Measurements from ENCODE around the gene TAF9B. TPM values are rescaled to one million over a fixed set of nuclear protein-coding genes. Genes with fewer than 3 reads are reported as not detected.

TAF9B gene
- total RNA-seq, 6 experiments from 2014 or later, result 17.2 to 30.9 (median 28.5) TPM

- Mint-ChIP-seq H3K4me1 (ENCODE audit: low read depth) (peaks cover 59% of the 10 kb centered on the region), H3K36me3 (ENCODE audit: low read depth) (peaks cover 21% of the 10 kb centered on the region), H3K27me3 (ENCODE audit: insufficient read depth) (peaks cover 4% of the 10 kb centered on the region; the same call in 1 of the 2 replicates), H3K27ac (no peak overlapping the region), H3K9me3 (no peaks in the 10 kb centered on the region), H3K4me3 (peak overlapping the region; percentile 95)
- DNase-seq, result no peak
- TF ChIP-seq CTCF (IDR thresholded peaks at IDR 0.05), result no peak
These were observed 32.8 kb downstream of the TAF9B start for GRCh38 chrX:78106651-78106986.

GRCh38 chrX:78105944-78106650, 33.4 kb downstream of the TAF9B start:
- no peak for DNase-seq
- Mint-ChIP-seq H3K4me1 (ENCODE audit: low read depth) (peaks cover 59% of the 10 kb centered on the region), H3K4me3 (peak overlapping the region; percentile 95), H3K36me3 (ENCODE audit: low read depth) (peaks cover 18% of the 10 kb centered on the region), H3K27ac (peak overlapping the region; percentile 58), H3K27me3 (ENCODE audit: insufficient read depth) (peaks cover 4% of the 10 kb centered on the region; the same call in 1 of the 2 replicates), H3K9me3 (no peaks in the 10 kb centered on the region)
- no peak for TF ChIP-seq CTCF (IDR thresholded peaks at IDR 0.05)

GRCh38 chrX:78104447-78105176, 34.8 kb downstream of the TAF9B start:
- peaks cover 57% of the 10 kb centered on the region for H3K4me1 Mint-ChIP-seq (ENCODE audit: low read depth)
- peak overlapping the region; percentile 95 for H3K4me3 Mint-ChIP-seq
- H3K27ac Mint-ChIP-seq, result peak overlapping the region; percentile 83
- peaks cover 4% of the 10 kb centered on the region; the same call in 1 of the 2 replicates for H3K27me3 Mint-ChIP-seq (ENCODE audit: insufficient read depth)
- no peak for TF ChIP-seq CTCF (IDR thresholded peaks at IDR 0.05)
- peaks cover 15% of the 10 kb centered on the region for H3K36me3 Mint-ChIP-seq (ENCODE audit: low read depth)
- DNase-seq, result peak; percentile 13
- no peaks in the 10 kb centered on the region for H3K9me3 Mint-ChIP-seq

DNA sequence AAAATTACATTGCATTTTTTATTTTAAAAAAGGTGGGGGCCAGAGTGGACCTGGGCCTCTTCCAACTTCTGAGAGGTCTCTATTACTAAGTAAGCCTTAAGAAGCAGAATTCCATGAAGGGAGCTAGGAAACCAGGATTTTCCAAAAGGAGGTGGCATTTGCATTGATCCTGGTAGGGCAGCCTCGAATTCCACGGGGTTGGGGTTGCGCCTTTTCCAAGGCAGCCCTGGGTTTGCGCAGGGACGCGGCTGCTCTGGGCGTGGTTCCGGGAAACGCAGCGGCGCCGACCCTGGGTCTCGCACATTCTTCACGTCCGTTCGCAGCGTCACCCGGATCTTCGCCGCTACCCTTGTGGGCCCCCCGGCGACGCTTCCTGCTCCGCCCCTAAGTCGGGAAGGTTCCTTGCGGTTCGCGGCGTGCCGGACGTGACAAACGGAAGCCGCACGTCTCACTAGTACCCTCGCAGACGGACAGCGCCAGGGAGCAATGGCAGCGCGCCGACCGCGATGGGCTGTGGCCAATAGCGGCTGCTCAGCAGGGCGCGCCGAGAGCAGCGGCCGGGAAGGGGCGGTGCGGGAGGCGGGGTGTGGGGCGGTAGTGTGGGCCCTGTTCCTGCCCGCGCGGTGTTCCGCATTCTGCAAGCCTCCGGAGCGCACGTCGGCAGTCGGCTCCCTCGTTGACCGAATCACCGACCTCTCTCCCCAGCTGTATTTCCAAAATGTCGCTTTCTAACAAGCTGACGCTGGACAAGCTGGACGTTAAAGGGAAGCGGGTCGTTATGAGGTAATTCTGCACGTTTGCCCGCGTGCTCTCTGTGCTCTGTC, 35.6 kb downstream of the TAF9B start, which contains the start of gene PGK1:
TSS of gene PGK1 (plus strand) at position 626 of the 824 bp plus-strand sequence. CDS start at position 719, 93 bp downstream.
- H3K36me3 Mint-ChIP-seq (ENCODE audit: low read depth), result peaks cover 14% of the 10 kb centered on the region
- H3K4me3 Mint-ChIP-seq, result peak within 1 kb of the TSS; percentile 95
- peaks cover 4% of the 10 kb centered on the region; the same call in 1 of the 2 replicates for H3K27me3 Mint-ChIP-seq (ENCODE audit: insufficient read depth)
- peaks cover 49% of the 10 kb centered on the region for H3K4me1 Mint-ChIP-seq (ENCODE audit: low read depth)
- no peaks in the 10 kb centered on the region for H3K9me3 Mint-ChIP-seq
- H3K27ac Mint-ChIP-seq, result peak within 1 kb of the TSS; percentile 83
- TF ChIP-seq CTCF (IDR thresholded peaks at IDR 0.05), result no peak
- DNase-seq, result peak; percentile 95

DNA sequence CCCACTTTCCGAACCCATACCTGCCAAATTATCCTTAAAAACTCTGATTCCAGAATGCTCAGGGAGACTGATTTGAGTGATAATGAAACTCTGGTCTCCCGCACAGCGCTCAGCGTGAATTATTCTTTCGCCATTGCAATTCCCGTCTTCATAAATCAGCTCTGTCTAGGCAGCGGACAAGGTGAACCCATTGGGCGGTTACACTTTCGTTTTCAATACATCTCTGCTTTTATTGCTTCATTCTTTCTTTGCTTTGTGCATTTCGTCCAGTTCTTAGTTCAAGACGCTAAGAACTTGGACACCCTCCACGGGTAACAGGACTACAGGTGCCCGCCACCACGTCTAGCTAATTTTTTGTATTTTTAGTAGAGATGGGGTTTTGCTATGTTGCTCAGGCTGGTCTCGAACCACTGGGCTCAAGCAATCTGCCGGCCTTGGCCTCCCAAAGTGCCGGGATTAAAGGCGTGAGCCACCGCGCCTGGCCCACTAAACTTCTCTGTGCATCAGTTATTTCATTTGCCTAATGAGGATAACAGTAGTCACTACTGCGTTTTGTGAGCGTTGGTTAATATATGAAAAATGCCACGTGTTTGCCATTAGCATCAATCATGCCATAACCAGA, 36.3 kb downstream of the TAF9B start:
- no peak for TF ChIP-seq CTCF (IDR thresholded peaks at IDR 0.05)
- Mint-ChIP-seq H3K36me3 (ENCODE audit: low read depth) (peaks cover 14% of the 10 kb centered on the region), H3K4me1 (ENCODE audit: low read depth) (peaks cover 42% of the 10 kb centered on the region), H3K27ac (peak overlapping the region; percentile 83), H3K9me3 (no peaks in the 10 kb centered on the region), H3K27me3 (ENCODE audit: insufficient read depth) (peaks cover 4% of the 10 kb centered on the region; the same call in 1 of the 2 replicates), H3K4me3 (peak overlapping the region; percentile 95)
- DNase-seq, result no peak
